NCI-H1092 treated with DMSO at 0.1 percent for 48 hours (cell line): ENCODE data around the gene PDCD10.

Experiments used
- DNase-seq: peaks from one replicate; lab custom pipeline; 2025; lab: John Stamatoyannopoulos, UW

Gene PDCD10

DNA sequence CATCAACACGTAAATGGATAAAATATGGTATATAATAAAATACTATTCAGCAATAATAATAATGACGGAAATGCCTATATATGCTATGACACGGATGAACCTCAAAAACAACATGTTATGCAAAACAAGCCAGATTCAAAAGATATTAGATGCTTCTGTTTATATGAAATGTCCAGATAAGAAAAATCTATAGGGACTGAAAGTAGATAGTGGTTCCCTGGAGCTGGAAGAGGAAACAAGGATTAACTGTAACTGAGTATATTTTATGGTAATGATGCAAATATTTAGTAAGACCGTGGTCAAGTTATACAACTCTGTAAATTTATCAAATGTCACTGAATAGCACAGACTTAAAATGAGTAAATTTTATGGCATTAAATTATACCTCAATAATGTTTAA, 55.2 kb downstream of the PDCD10 start:
- DNase-seq: no peak

GRCh38 chr3:167675848-167676247, 58.8 kb downstream of the PDCD10 start:
- no peak for DNase-seq

- DNase-seq: no peak
Measured at GRCh38 chr3:167673221-167673620, 61.5 kb downstream of the PDCD10 start.

DNA sequence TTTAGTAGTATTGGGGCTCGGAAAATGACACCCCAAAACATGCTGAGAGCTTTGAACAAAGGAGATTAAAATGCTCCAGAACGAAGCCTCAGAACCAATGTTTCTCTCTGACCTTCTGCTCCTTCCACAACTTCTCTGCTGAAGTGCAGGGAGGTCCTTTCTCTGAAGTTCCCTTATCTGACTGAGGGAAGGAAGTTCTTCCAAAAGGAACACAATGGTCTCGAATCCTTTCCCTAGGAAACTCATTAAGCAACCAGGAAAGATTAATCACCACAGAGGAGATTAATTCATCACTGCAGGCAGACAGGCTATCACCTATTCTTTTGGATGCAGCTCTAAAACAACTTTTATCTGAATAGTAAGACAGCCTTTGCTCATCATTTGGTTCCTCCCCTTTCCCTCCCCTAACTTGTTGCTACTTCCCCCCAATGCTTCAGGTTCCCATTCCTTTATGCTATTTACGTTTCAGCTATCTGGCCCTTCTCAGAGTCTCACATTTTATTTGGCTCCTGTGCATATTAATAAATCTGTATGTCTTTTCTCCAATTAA, 62.7 kb downstream of the PDCD10 start:
- no peak for DNase-seq

DNA sequence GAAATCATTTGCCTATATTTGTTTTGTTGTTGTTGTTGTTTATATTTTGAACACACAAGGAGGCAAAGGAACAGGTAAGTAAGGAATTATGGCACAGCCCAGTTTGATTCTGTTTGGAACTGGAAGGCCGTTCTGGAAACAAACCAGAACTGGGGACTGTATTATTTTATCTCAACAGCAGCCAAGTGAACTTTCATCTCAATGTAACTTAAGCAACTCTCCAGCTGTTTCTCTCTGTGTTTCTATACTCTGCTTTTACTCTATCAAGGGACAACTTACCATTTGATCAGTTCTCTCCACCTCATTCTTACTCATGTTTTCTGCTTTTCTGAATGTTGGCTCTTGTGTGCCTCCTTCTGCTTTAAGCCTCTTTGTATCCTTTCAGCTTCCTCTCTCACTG, 65.0 kb downstream of the PDCD10 start:
- no peak for DNase-seq

DNA sequence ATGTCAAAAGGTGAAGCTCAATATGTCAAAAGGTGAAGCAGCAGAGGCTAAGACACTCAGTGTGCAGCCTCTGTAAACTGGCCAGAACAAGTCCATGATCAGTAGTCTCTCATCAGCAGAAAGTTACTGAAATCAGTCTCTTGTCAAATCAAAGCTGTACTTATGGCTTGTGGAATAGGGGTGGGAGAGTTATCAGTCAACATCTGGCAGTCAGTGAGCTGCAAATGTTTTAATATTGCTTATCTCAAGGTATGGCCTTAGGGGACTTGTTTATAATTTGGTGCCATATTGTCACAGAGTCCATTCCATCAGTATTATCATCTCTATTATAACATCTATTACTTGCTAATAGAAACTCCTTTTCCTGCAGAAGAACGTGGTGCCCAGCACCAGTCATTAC, 66.0 kb downstream of the PDCD10 start:
- DNase-seq: no peak

- DNase-seq: no peak
Measured at GRCh38 chr3:167666563-167666962, 68.1 kb downstream of the PDCD10 start.

GRCh38 chr3:167662919-167663400, 71.7 kb downstream of the PDCD10 start:
- no peak for DNase-seq

- DNase-seq: no peak
Measured at GRCh38 chr3:167657684-167658225, 76.9 kb downstream of the PDCD10 start.

DNA sequence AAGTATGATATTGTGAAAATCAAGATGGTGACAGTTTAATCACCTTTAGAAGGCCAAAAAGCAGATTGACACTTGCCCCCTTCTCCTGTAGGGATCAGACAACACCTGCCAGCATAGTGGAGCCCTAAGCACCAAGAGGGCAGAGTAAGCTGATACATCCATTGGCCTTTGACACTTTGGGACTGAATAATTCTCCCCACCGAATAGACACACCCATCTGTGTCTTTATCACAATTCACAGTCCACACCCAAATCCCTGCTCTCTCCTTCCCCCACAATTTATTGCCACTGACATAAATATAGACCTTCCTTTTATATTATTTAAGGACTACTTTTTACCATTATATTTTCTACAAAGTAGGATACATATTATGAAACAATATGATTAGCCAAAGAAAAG, 77.9 kb downstream of the PDCD10 start:
- no peak for DNase-seq

- no peak for DNase-seq
Measured at GRCh38 chr3:167653760-167654159, 80.9 kb downstream of the PDCD10 start, which contains the start of gene WDR49. WDR49 (minus strand) TSS chr3:167653942; CDS start chr3:167653425, 517 bp downstream.

DNA sequence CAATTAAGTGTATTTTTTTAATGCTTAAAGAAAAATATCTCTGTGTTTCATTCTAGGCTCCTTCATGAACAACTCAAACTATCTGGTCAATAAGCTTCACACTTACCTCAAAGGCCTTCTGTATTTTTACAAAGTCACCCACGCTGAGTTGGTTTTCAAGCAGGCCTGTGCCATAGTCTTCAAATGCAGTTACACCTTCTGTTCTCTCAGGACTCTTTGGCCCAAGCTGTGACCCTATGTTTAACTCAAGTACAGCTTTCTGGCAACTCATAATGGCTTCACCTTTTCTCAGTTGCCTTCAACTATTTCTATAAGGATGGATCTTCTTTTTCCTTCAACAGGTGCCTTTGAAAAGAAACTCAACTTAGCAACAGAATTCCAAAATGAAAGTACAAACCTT, 81.5 kb downstream of the PDCD10 start:
- no peak for DNase-seq

DNA sequence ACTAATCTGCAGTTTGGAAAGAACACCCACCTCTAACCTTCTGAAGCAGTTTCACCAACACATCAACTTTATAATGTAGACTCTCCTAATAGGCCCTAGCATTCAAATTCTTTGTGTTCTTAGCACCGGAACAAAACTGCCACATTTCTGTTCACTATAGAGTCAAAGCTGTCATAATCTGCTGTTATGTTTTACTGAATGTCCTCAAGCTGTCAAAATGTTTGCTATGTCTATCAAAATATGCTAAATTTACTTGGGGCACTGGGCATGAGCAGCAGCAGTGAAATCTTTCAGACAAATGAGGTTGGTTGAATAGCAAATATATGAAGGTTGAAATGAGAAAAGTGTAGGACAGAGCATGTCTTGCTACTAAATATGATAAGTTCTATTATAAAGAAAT, 82.9 kb downstream of the PDCD10 start:
- no peak for DNase-seq

DNA sequence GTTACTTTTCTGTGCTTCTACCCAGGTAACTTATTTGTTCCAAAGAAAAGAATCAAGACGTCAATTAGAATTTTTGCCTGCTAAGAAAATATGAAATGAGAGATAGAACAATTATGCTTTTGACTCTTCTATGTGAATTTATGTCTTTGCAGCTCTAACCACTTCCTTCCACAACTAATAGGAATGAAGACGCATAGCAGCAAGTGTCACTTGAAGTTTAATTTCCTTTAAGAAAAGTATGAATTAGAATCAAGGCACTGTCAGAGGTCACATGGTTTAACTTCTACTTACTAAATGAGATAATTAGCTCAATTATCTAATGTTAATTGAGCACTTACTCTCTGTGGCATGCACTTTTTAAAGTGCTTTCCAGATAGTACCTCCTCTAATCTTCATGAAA, 84.2 kb downstream of the PDCD10 start:
- no peak for DNase-seq

GRCh38 chr3:167649746-167650145, 84.9 kb downstream of the PDCD10 start:
- DNase-seq: no peak

DNA sequence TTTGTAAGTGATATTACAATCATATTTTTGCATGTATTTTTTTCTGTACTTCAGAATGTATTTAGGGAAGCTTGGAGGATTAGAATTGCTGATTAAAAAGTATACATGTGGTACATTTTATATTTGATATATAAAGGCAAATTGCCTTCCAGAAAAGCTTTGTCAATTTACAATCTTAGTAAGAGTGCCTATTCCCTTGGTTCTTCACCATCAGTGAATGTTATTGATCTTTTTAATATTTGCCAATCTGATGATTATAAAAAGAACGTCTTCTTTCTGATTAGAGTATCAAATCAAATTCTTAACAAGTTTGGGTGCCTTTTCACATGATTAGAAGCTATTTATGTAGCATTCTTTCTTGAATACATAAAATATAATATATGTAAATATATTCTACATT, 90.1 kb downstream of the PDCD10 start:
- DNase-seq: no peak
